ENCODE data around the gene ZNF609.

Gene ZNF609

GRCh38 chr15:64694816-64695215 is 234.4 kb downstream of the ZNF609 start:
- no peak for DNase-seq (ENCODE audit: low read depth, low spot score)

GRCh38 chr15:64695561-64695992 is 235.2 kb downstream of the ZNF609 start:
- no peak for DNase-seq (ENCODE audit: low read depth, low spot score)

GRCh38 chr15:64696481-64696880 is 236.1 kb downstream of the ZNF609 start:
- DNase-seq (ENCODE audit: low read depth, low spot score): no peak

GRCh38 chr15:64697911-64698369 is 237.6 kb downstream of the ZNF609 start:
- no peak for DNase-seq (ENCODE audit: low read depth, low spot score)

- no peak for DNase-seq (ENCODE audit: low read depth, low spot score)
Observed at GRCh38 chr15:64698823-64699222, 238.4 kb downstream of the ZNF609 start.

- DNase-seq (ENCODE audit: low read depth, low spot score): no peak
Observed at GRCh38 chr15:64699751-64700388, 239.5 kb downstream of the ZNF609 start.

GRCh38 chr15:64701051-64701450 is 240.7 kb downstream of the ZNF609 start:
- DNase-seq (ENCODE audit: low read depth, low spot score): no peak

GRCh38 chr15:64701482-64702184 is 241.3 kb downstream of the ZNF609 start:
- no peak for DNase-seq (ENCODE audit: low read depth, low spot score)

- DNase-seq (ENCODE audit: low read depth, low spot score): peak; percentile 74
Observed at GRCh38 chr15:64702816-64703631, 242.6 kb downstream of the ZNF609 start.

- DNase-seq (ENCODE audit: low read depth, low spot score): no peak
Observed at GRCh38 chr15:64703632-64703959, 243.2 kb downstream of the ZNF609 start.

- no peak for DNase-seq (ENCODE audit: low read depth, low spot score)
Observed at GRCh38 chr15:64705006-64705405, 244.6 kb downstream of the ZNF609 start.

GRCh38 chr15:64706011-64706911 is 245.9 kb downstream of the ZNF609 start:
- no peak for DNase-seq (ENCODE audit: low read depth, low spot score)

- DNase-seq (ENCODE audit: low read depth, low spot score): no peak
Observed at GRCh38 chr15:64710676-64711428, 250.5 kb downstream of the ZNF609 start.

GRCh38 chr15:64712353-64712752 is 252.0 kb downstream of the ZNF609 start:
- no peak for DNase-seq (ENCODE audit: low read depth, low spot score)

- DNase-seq (ENCODE audit: low read depth, low spot score): no peak
Observed at GRCh38 chr15:64713592-64713991, 253.2 kb downstream of the ZNF609 start.

GRCh38 chr15:64716452-64716851 is 256.1 kb downstream of the ZNF609 start:
- DNase-seq (ENCODE audit: low read depth, low spot score): no peak

- no peak for DNase-seq (ENCODE audit: low read depth, low spot score)
Observed at GRCh38 chr15:64717130-64717529, 256.8 kb downstream of the ZNF609 start.

GRCh38 chr15:64717735-64718495 is 257.5 kb downstream of the ZNF609 start:
- DNase-seq (ENCODE audit: low read depth, low spot score): no peak

GRCh38 chr15:64720188-64720587 is 259.8 kb downstream of the ZNF609 start:
- no peak for DNase-seq (ENCODE audit: low read depth, low spot score)

GRCh38 chr15:64730151-64730550 is 269.8 kb downstream of the ZNF609 start:
- DNase-seq (ENCODE audit: low read depth, low spot score): no peak
